Left colon (tissue), 2 donors: ENCODE results near the gene MUCL3. TPM values are rescaled to one million over a fixed set of nuclear protein-coding genes. Genes with fewer than 3 reads are reported as not detected.

Experiments
- ATAC-seq: fragments of 200-7000 bp; cut with Tn5 transposase; one replicate; pipeline ENCODE4 v1.9.1; 2020; ENCODE audit warnings: mild to moderate bottlenecking, moderate library complexity
- DNase-seq, 2 donors: peaks; one replicate each; pipeline ENCODE4 v3.0.0-alpha.2; 2020
- intact Hi-C, 2 donors: fragments of 100-400 bp; cut with DNase I in 1 of 2; cut with micrococcal nuclease in 1 of 2; formaldehyde crosslinking; loops; one replicate each; pipeline versions ENCODE4 v1.11.2 to v1.14.0; 2022; cut with DNase I, micrococcal nuclease
- total RNA-seq, 2 donors: library from RNA; stranded (reverse); fragmentation: NEBNext Ultra II Directional; extraction: Animal tissue kit (Norgen Biotek cat#: 25700); gene quantifications; one replicate each; pipeline ENCODE4 v1.2.1, GENCODE V29; 2021
- donor health status: DM: no; HTN: no; CAD: no.
- donor health status: DM: yes; HTN: yes; CAD: no.

MUCL3 gene
- total RNA-seq, 2 donors from 2014 or later = not detected

DNA sequence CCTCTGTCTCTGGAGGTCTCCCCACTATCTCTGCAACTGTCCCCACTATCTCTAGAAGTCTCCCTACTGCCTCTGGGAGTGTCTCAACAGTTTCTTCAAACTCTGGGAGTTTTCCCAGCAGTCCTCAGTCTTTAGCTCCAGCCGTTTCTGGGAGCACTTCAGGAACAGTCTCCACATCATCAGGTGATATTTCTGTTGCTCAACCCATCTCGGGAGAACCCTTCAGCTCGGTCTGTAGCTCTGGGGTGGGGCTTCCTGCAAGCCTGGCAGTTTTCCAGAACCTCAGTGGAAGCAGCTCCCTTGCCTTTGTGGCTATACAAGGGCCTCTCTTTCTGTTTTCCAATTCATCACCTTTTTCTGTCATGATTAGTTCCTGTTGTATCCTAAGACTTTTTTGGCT lies 5.8 kb upstream of the MUCL3 start:
- intact Hi-C loops = no loop called here
- no peak for DNase-seq
- ATAC-seq = no peak

DNA sequence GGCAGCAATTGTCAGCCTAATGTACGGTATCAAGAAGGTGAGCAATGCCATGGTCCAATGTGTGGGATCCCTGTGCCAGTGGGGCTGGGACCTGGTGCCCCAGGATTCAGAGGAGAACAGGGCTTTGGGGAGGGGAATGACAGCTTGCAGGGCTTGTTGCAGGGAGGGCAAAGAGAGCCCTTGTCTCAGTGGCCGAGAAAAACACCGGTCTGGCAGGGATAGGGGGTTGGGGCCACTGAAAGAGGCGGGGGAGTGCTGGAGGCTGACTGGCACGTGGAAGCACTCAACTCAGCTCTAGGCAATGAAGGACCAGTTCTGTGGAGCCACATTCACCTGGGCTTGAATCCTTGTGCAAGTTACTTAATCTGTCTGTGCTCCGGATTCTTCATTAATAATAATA lies 3.5 kb upstream of the MUCL3 start:
- no peak for ATAC-seq
- intact Hi-C loops = no loop called here
- no peak for DNase-seq

DNA sequence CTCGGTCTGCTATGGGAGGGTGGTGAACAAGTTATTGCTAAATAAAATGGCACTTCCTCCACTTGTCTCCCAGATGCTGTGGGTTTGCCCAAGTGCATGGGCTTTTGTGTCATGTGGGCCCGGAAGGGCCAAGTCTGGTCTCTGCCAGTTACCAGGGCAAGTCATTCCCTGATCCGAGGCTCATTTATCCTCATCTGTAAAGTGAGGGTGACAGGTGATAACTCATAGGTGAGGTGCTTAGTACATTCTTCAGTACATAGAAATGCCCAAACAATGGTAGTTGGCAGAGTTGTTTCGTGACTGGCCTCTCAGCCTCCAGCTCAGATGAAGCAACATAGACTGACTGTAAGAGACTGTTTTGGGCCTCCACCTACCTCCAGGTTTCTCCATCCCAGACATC lies 2.0 kb upstream of the MUCL3 start:
- intact Hi-C loops = no loop called here
- no peak for ATAC-seq
- no peak for DNase-seq

GRCh38 chr6:30939473-30939872 lies 1.3 kb upstream of the MUCL3 start:
- no peak for DNase-seq
- intact Hi-C loops = no loop called here
- no peak for ATAC-seq

DNA sequence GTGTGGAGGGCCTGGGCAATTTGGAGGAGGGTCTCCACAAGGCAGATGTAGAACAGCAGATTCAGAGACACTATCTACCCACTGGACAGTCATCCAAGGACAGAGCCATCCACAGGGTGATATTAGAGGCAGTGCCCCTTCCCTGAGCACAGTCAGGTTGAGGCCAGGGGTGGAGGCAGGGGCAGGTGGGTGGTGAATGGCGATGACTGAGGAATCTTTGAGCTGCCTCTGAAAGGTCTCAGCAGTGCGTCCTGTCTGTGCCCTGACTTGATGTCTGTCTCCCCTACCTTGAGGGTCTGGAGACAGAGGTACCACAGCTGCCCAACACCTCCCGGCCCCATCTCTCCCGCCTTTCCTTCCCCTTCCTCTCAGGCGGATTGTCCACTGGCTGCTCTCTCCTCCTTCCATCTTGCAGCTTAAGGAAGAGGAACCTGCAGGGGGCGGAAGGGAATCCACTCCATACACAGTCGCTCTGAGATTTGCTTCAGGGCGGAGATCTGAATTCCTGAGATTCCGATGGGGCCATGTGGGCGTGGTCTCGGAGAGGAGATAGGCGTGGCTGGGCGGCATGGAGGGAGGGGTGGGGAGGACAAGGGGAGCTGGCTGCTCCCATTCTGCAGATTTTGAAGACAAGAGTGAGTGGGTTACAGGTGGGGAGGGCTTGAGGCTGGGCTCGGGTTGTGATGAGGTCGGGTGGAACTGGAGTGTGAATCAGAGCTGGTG lies 1.7 kb downstream of the MUCL3 start:
- ATAC-seq (peak; percentile 87), DNase-seq (peak; percentile 69 to 75)
- intact Hi-C loops = loop anchor here in 1 of 2 donors (10.0 kb wide), 1 partner anchor 122 kb away; no protein-coding TSS in a partner anchor

DNA sequence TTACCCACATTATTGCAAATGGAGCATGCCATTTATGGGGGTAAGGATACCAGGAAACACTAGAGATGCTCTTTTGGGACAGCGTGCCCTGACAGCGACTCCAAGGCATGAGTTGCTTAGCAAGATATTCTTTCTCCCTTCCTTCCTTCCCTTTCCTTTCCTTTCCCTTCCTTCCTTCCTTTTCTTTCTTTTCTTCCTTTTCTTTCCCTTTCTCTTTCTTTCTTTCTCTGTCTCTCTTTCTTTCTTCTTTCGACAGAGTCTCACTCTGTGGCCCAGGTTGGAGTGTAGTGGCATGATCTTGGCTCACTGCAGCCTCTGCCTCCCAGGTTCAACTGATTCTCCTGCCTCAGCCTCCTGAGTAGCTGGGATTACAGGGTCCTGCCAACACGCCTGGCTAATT lies 3.3 kb downstream of the MUCL3 start:
- no peak for DNase-seq
- intact Hi-C loops = loop anchor here in 1 of 2 donors (10.0 kb wide), 1 partner anchor 121 kb away; no protein-coding TSS in a partner anchor
- ATAC-seq = no peak

- DNase-seq (no peak), ATAC-seq (no peak)
- intact Hi-C loops = loop anchor here in 1 of 2 donors (10.0 kb wide), 1 partner anchor 120 kb away; no protein-coding TSS in a partner anchor
Measured at GRCh38 chr6:30945281-30945680, 4.5 kb downstream of the MUCL3 start.

- intact Hi-C loops = loop anchor here in 1 of 2 donors (10.0 kb wide), 1 partner anchor 118 kb away; no protein-coding TSS in a partner anchor
Measured at GRCh38 chr6:30947231-30947630, 6.5 kb downstream of the MUCL3 start.

DNA sequence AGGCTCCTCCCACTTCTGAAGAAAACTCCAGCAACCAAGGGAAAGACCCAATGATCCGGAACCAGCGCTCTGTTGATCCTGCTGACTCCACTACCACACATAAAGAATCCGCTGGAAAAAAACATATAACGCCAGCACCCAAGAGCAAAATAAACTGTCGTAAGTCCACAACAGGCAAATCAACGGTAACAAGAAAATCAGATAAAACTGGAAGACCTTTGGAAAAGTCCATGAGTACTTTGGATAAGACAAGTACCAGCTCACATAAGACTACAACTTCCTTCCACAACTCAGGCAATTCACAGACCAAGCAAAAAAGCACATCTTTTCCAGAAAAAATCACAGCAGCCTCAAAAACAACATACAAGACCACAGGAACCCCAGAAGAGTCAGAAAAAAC lies 8.0 kb downstream of the MUCL3 start:
- intact Hi-C loops = loop anchor here in 1 of 2 donors (10.0 kb wide), 1 partner anchor 116 kb away; no protein-coding TSS in a partner anchor
- ATAC-seq = no peak
- DNase-seq = no peak

More at GRCh38 chr6:30947231-30947630, 6.5 kb downstream of the MUCL3 start:
- ATAC-seq (no peak), DNase-seq (no peak)

DNA sequence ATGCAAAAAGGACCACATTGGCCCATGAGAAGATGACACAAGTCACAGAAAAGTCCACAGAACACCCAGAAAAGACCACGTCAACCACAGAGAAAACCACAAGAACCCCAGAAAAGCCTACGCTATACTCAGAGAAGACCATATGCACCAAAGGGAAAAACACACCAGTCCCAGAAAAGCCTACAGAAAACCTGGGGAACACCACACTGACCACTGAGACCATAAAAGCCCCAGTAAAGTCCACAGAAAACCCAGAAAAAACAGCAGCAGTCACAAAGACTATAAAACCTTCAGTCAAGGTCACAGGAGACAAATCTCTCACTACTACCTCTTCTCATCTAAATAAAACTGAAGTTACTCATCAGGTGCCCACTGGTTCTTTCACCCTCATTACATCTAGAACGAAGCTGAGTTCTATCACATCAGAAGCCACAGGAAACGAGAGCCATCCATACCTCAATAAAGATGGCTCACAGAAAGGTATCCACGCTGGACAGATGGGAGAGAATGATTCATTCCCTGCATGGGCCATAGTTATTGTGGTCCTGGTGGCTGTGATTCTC lies 11.2 kb downstream of the MUCL3 start:
- intact Hi-C loops = no loop called here
- ATAC-seq = no peak
- DNase-seq = no peak

DNA sequence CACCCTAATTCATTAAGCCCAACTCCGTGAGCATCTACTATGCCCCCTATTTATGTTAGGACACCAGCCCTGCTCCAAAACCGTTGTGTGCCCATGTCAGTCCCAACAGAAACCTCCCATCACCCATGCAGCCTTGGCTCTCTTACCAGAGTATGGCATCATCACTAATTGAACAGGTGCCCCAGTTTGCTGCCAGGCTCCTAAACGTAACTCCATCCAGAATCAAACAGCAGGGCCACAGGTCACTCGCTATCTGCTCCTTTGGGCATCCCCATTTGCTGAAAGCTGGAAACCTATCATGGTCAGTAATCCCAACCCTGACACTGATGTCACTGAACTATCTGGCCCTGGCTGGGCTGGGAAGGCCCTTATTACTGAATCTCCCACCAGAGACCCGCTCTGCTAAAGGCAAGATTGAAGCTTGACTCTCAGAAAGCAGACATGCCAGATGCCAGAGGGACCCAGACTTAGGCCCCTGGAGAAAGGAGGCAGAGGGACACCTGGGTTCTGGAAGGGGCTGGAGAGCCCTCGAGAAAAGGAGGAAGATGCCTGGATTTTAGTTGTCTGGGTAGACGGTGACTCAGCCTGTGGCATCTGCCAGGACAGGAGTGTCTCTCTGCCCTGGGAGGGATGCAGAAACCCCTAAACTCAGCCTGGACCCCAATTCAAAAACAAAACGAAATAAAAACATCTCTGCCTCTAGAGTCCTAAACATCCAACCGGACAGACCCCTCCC lies 14.0 kb downstream of the MUCL3 start:
- no peak for ATAC-seq
- DNase-seq = no peak
- intact Hi-C loops = no loop called here

DNA sequence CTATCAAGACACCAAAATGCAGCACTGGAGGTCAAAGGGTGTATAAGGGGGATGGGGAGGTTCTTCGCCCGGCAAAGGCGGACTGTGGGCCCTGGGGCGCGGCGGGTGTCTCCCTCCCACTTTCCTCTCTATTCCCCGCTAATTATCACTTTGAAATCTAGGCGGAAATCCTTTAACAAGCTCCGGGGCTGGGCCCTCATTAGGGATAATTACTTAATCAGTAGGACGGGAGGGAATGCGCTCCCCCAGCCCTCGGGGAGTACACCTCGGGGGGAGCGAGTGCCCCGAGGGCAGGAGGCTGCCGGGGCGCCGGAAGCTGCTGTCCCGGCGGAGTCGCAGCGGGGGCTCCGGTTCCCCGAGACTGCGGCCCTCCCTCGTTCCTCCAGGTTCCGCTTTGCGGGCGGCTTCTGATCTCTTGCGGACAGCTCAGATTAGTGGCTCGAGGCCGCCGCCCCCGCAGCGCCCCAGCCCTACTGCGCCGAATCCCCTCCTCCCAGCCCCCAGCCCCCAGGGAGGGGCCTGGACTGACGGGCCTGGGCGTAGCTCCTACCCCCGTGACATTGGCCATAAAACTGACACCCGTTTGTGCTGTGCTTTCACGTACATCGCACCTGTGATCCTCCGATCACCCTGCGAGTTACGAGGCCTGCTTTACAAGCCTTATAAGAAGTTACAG lies 14.7 kb downstream of the MUCL3 start:
- intact Hi-C loops = no loop called here
- DNase-seq (peak; percentile 66 to 74), ATAC-seq (peak; percentile 82)

GRCh38 chr6:30957716-30958115 lies 16.9 kb downstream of the MUCL3 start:
- DNase-seq (no peak), ATAC-seq (no peak)
- intact Hi-C loops = no loop called here

- ATAC-seq = no peak
- no peak for DNase-seq
- intact Hi-C loops = no loop called here
Measured at GRCh38 chr6:30960907-30961673, 20.3 kb downstream of the MUCL3 start.

- intact Hi-C loops = no loop called here
- ATAC-seq = no peak
- no peak for DNase-seq
Measured at GRCh38 chr6:30962716-30963115, 21.9 kb downstream of the MUCL3 start.

DNA sequence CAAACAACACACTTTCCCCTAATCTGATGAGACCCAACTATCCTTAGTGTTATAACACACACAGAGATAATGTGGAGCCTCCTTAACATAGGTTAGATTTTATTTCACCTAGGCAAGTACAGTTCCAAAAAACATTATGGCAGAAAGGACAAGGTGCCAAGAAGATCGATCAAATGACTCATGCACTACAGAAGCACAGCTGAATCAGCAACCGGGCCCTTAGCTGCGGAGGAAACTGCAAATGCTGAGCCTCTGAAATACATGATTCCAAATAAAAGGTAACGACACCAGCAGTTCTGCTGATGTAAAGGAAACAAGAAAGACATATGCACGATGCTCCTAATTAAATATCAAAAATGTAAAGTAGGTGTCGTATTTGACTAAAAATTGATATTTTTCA lies 22.9 kb downstream of the MUCL3 start:
- no peak for DNase-seq

GRCh38 chr6:30964075-30964474 lies 23.3 kb downstream of the MUCL3 start:
- ATAC-seq (no peak), DNase-seq (no peak)
- intact Hi-C loops = no loop called here

More for the DNA sequence above, 22.9 kb downstream of the MUCL3 start:
- ATAC-seq = no peak
- intact Hi-C loops = no loop called here

DNA sequence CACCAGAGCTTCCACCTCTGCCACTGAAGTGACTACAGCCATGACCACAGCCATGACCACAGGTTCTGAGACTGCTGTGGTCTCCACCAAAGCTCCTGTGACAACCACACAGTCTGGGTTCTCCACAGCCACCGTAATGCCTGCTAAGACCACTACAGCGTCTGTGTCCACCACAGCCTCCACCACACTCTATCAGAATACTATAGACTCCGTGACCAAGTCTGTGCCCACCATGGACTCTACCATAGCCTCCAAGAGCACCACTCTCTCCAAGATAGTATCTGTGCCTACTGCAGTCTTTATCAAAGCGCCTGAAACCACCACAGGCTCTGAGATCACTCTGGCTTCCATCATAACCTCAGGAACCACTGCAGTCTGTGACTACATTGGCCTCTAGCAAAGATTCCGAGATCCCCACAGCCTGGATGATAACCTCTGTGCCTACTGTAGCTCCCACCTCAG lies 24.4 kb downstream of the MUCL3 start:
- no peak for ATAC-seq
- no peak for DNase-seq
- intact Hi-C loops = no loop called here
